NCI-H2227 treated with DMSO at 0.1 percent for 48 hours (cell line): ENCODE measurements around the gene SCYGR4.
"Not testable (repeated sequence)": the region's sequence is repeated elsewhere in the genome, so short reads cannot be mapped to it uniquely, and the experiment has no call there.

Source experiments
- DNase-seq: peaks from one replicate; lab custom pipeline; 2025; lab: John Stamatoyannopoulos, UW

SCYGR4 gene

GRCh38 chr2:227666631-227667170 lies 49.4 kb downstream of the SCYGR4 start, which contains the start of gene SCYGR5:
TSS of gene SCYGR5 (plus strand) at chr2:227666804. CDS start at chr2:227666804, 0 bp downstream.
- DNase-seq, result not testable (repeated sequence)
